ENCODE measurements around the gene UBE2G1.
A peak's percentile ranks its signal among the peaks of the same experiment; 100 is the strongest.

Gene UBE2G1

DNA sequence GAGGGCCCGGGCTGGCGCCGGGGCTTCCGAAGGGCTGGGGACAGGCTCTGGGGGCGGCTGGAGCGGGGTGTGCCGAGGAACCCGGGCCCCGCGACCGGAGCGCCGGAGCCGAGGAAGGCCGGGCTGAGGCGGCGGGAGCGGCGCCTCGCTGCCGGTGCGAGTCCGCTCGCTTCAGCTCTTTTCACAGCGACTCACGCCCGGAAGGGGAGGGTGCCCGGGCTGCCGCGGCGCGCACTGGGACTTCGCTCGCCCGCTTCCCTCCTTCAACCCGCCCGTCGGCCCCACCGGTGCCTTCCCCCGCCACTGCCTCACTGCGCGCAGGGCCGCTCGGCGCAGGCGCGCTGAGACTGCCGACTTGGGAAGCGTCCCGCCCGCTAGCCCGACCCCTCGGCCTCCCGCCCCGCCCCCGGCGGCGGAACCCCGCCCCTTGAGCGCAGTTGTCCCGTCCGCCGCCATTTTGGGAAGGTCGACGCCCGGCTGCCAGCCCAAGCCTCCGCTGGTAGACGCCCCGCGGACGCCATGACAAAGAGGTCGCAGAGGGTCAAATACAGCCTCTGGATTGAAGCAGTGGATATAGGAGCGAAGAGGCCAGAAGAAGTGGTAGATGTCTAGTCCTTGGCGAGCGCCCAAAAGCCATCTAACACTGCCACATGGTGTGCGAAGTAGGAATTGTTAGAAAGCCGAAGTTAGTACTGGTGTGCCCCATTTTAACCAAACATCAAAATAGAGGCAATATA, at the start of gene UBE2G1:
TSS of gene UBE2G1 (minus strand) at position 349 of the 737 bp plus-strand sequence. CDS start 359 bp downstream, outside the sequence.
- no peaks in the 10 kb centered on the region for H3K9me3 Mint-ChIP-seq

DNA sequence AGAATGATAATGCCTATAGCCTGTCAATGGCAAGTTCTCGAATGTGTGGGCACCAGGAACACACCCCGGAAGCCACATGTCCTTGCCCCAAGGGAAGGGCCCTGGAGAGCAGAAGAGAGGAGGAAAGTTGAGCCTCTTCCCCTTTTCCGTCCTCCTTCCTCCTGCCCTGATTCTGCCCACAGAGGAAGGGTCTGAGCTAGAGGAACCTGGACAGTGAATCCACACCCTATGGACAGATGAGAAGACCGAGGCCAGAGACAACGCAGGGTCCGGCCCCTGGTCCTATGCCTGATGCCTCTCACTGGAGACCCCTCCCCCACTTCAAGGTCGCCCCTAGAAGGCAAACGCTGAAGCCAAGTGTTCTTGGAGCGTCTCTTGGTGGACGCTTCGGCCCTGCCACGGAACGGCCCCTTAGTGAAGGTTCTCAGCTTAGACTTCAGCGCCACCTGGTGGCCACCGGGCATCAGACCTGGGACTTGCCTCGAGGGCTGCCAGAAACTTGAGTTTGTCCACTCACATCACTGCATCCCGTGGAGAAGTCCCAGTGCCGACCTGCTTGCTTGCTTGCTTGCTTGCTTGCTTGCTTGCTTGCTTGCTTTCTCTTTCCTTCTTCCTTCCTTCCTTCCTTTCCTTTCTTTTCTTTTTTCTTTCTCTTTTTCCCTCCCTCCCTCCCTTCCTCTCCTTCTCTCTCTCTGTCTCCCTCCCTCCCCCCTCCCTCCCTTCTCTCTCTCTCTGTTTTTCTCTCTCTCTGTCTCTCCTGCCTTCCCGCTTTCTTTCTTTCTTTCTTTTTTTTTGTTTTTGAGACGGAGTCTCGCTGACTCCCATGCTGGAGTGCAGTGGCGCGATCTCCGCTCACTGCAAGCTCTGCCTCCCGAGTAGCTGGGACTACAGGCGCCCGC, 46.7 kb upstream of the UBE2G1 start:
- Mint-ChIP-seq H3K9me3 (no peaks in the 10 kb centered on the region), H3K4me1 (ENCODE audit: low read depth) (peaks cover 4% of the 10 kb centered on the region), H3K27ac (peak overlapping the region; percentile 45), H3K27me3 (no peaks in the 10 kb centered on the region), H3K4me3 (peak overlapping the region; percentile 62), H3K36me3 (ENCODE audit: low read depth) (no peaks in the 10 kb centered on the region)

More for the DNA sequence above, at the start of gene UBE2G1:
- Mint-ChIP-seq H3K4me3 (peak within 1 kb of the TSS; percentile 67), H3K36me3 (ENCODE audit: low read depth) (peaks cover 11% of the 10 kb centered on the region), H3K27ac (peak within 1 kb of the TSS; percentile 82), H3K27me3 (no peaks in the 10 kb centered on the region), H3K4me1 (ENCODE audit: low read depth) (peaks cover 36% of the 10 kb centered on the region)

- no peak overlapping the region for H3K27ac Mint-ChIP-seq
- no peak overlapping the region for H3K4me3 Mint-ChIP-seq
- no peaks in the 10 kb centered on the region for H3K27me3 Mint-ChIP-seq
- H3K36me3 Mint-ChIP-seq (ENCODE audit: low read depth) = no peaks in the 10 kb centered on the region
- no peaks in the 10 kb centered on the region for H3K9me3 Mint-ChIP-seq
- H3K4me1 Mint-ChIP-seq (ENCODE audit: low read depth) = peaks cover 4% of the 10 kb centered on the region
Observed at GRCh38 chr17:4411201-4411600, 44.7 kb upstream of the UBE2G1 start.

- Mint-ChIP-seq H3K4me3 (no peak overlapping the region), H3K9me3 (no peaks in the 10 kb centered on the region), H3K36me3 (ENCODE audit: low read depth) (no peaks in the 10 kb centered on the region), H3K27ac (no peak overlapping the region), H3K27me3 (no peaks in the 10 kb centered on the region), H3K4me1 (ENCODE audit: low read depth) (peaks cover 4% of the 10 kb centered on the region)
Observed at GRCh38 chr17:4409659-4410058, 43.2 kb upstream of the UBE2G1 start.

DNA sequence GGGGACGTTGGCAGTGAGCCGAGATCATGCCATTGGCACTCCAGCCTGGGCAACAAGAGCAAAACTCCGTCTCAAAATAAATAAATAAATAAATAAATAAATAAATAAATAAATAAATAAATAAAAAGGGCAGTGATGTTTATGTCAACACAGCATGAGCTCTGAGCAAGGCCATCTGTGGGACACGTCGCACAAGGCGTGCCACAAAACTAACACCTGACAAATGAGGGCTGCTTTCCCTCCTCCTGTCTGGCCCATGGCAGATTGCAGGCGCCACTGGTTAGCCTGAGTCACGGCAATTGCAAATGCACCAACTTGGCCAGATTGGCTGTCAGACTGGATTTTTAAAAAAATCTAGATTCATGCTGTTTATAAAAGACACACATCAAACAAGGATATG, 41.4 kb upstream of the UBE2G1 start:
- H3K36me3 Mint-ChIP-seq (ENCODE audit: low read depth) = no peaks in the 10 kb centered on the region
- H3K9me3 Mint-ChIP-seq = no peaks in the 10 kb centered on the region
- H3K4me3 Mint-ChIP-seq = no peak overlapping the region
- peaks cover 1% of the 10 kb centered on the region for H3K4me1 Mint-ChIP-seq (ENCODE audit: low read depth)
- no peak overlapping the region for H3K27ac Mint-ChIP-seq
- no peaks in the 10 kb centered on the region for H3K27me3 Mint-ChIP-seq

GRCh38 chr17:4407216-4407615, 40.7 kb upstream of the UBE2G1 start:
- no peaks in the 10 kb centered on the region for H3K9me3 Mint-ChIP-seq
- H3K36me3 Mint-ChIP-seq (ENCODE audit: low read depth) = no peaks in the 10 kb centered on the region
- no peak overlapping the region for H3K27ac Mint-ChIP-seq
- no peak overlapping the region for H3K4me3 Mint-ChIP-seq
- H3K4me1 Mint-ChIP-seq (ENCODE audit: low read depth) = no peaks in the 10 kb centered on the region
- H3K27me3 Mint-ChIP-seq = no peaks in the 10 kb centered on the region

- Mint-ChIP-seq H3K4me3 (no peak overlapping the region), H3K27ac (no peak overlapping the region), H3K9me3 (no peaks in the 10 kb centered on the region), H3K27me3 (no peaks in the 10 kb centered on the region), H3K36me3 (ENCODE audit: low read depth) (no peaks in the 10 kb centered on the region), H3K4me1 (ENCODE audit: low read depth) (no peaks in the 10 kb centered on the region)
Observed at GRCh38 chr17:4406386-4406785, 39.9 kb upstream of the UBE2G1 start.

DNA sequence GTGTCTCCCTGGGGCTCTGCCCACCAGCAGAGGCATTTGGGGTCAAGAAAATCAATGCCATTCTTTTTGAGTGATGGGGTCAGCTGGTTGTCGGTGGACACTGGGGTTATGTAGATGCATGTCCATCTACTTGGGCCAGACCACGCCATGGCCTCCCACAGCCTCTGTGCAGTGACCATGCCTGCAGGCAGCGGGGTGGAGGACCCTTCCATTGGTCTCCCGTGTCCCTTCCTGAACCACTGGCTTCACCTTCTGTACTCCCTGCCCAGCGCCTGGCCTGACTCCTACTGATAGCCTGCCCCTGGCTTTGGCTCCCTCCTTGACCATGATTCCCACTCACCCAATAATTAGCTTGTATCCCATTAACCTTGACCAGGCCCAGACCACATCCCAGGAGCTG, 39.2 kb upstream of the UBE2G1 start:
- Mint-ChIP-seq H3K36me3 (ENCODE audit: low read depth) (no peaks in the 10 kb centered on the region), H3K9me3 (no peaks in the 10 kb centered on the region), H3K27ac (no peak overlapping the region), H3K27me3 (no peaks in the 10 kb centered on the region), H3K4me1 (ENCODE audit: low read depth) (no peaks in the 10 kb centered on the region), H3K4me3 (no peak overlapping the region)

- H3K4me3 Mint-ChIP-seq = no peak overlapping the region
- H3K9me3 Mint-ChIP-seq = no peaks in the 10 kb centered on the region
- H3K27ac Mint-ChIP-seq = no peak overlapping the region
Observed at GRCh38 chr17:4405038-4405669, 38.7 kb upstream of the UBE2G1 start.

GRCh38 chr17:4397840-4398239, 31.4 kb upstream of the UBE2G1 start:
- H3K4me1 Mint-ChIP-seq (ENCODE audit: low read depth) = peaks cover 9% of the 10 kb centered on the region
- H3K9me3 Mint-ChIP-seq = no peaks in the 10 kb centered on the region
- H3K27ac Mint-ChIP-seq = no peak overlapping the region
- H3K4me3 Mint-ChIP-seq = no peak overlapping the region
- no peaks in the 10 kb centered on the region for H3K27me3 Mint-ChIP-seq
- H3K36me3 Mint-ChIP-seq (ENCODE audit: low read depth) = no peaks in the 10 kb centered on the region

More at GRCh38 chr17:4405038-4405669, 38.7 kb upstream of the UBE2G1 start:
- H3K36me3 Mint-ChIP-seq (ENCODE audit: low read depth) = no peaks in the 10 kb centered on the region
- no peaks in the 10 kb centered on the region for H3K27me3 Mint-ChIP-seq
- H3K4me1 Mint-ChIP-seq (ENCODE audit: low read depth) = no peaks in the 10 kb centered on the region

DNA sequence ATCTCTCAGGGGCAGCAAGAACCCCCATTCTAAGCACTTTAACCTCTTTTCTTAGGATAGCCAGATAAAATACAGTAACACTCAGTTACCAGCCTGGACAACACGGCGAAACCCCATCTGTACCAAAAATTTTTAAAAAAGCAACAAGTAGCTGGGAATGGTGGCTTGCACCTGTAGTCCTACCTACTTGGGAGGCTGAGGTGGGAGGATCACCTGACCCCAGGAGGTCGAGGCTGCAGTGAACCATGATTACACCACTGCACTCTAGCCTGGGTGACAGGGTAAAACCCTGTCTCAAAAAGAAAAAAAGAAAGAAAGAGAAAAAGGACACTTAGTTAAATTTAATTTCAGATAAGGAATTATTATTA, 28.6 kb upstream of the UBE2G1 start:
- no peaks in the 10 kb centered on the region for H3K36me3 Mint-ChIP-seq (ENCODE audit: low read depth)
- H3K4me1 Mint-ChIP-seq (ENCODE audit: low read depth) = peaks cover 9% of the 10 kb centered on the region
- H3K27ac Mint-ChIP-seq = no peak overlapping the region

GRCh38 chr17:4394208-4395110, 28.0 kb upstream of the UBE2G1 start:
- H3K27ac Mint-ChIP-seq = no peak overlapping the region
- H3K9me3 Mint-ChIP-seq = no peaks in the 10 kb centered on the region
- H3K27me3 Mint-ChIP-seq = no peaks in the 10 kb centered on the region
- H3K4me1 Mint-ChIP-seq (ENCODE audit: low read depth) = peaks cover 9% of the 10 kb centered on the region
- no peak overlapping the region for H3K4me3 Mint-ChIP-seq
- no peaks in the 10 kb centered on the region for H3K36me3 Mint-ChIP-seq (ENCODE audit: low read depth)

More for the DNA sequence above, 28.6 kb upstream of the UBE2G1 start:
- no peaks in the 10 kb centered on the region for H3K9me3 Mint-ChIP-seq
- no peak overlapping the region for H3K4me3 Mint-ChIP-seq
- H3K27me3 Mint-ChIP-seq = no peaks in the 10 kb centered on the region

DNA sequence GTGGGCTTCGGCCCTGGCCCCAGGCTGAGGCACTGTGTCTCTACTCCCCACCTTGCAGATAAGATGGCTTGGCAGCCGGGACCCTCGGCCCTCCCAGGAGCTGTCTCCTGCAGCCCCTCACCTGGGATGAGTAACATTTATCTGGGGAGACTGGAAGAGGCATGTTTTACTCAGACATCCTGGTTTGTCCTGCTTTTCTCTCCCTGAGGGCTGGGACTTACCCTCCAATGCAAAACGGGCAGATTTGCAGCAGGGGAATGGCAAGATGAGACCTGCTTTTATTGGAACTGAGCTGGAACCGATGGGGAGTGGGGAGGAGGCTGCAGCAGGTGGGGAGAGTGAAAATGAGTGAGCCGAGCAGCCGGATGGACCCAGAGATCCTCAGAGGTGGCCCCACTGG, 27.3 kb upstream of the UBE2G1 start:
- no peak overlapping the region for H3K4me3 Mint-ChIP-seq
- H3K27me3 Mint-ChIP-seq = no peaks in the 10 kb centered on the region
- H3K27ac Mint-ChIP-seq = no peak overlapping the region
- H3K9me3 Mint-ChIP-seq = no peaks in the 10 kb centered on the region
- peaks cover 9% of the 10 kb centered on the region for H3K4me1 Mint-ChIP-seq (ENCODE audit: low read depth)
- no peaks in the 10 kb centered on the region for H3K36me3 Mint-ChIP-seq (ENCODE audit: low read depth)

GRCh38 chr17:4389079-4389478, 22.6 kb upstream of the UBE2G1 start:
- Mint-ChIP-seq H3K27ac (no peak overlapping the region), H3K27me3 (no peaks in the 10 kb centered on the region), H3K9me3 (no peaks in the 10 kb centered on the region), H3K4me3 (no peak overlapping the region), H3K36me3 (ENCODE audit: low read depth) (no peaks in the 10 kb centered on the region), H3K4me1 (ENCODE audit: low read depth) (no peaks in the 10 kb centered on the region)

All from stimulated activated naive CD8-positive, alpha-beta T cell treated with anti-CD3 and anti-CD28 coated beads, Interleukin-15, Interleukin-2, amounts not matched to agents 100 ng/mL and 50 ng/mL, for 24 hours (primary cell).